HG02973 (cell line): ENCODE measurements around the gene LOXL3.

ENCODE experiments used
- ATAC-seq: cut with Tn5 transposase; IDR thresholded peaks from one replicate; pipeline ENCODE4 v1.9.1; 2021; ENCODE audit warnings: moderate library complexity; ENCODE audit not compliant: unreplicated experiment

Gene LOXL3

GRCh38 chr2:74551942-74552913, 1.5 kb downstream of the LOXL3 start:
- no peak for ATAC-seq

- ATAC-seq: no peak
Observed at GRCh38 chr2:74551530-74551929, 2.2 kb downstream of the LOXL3 start.

- no peak for ATAC-seq
Observed at GRCh38 chr2:74550231-74550630, 3.5 kb downstream of the LOXL3 start.

- ATAC-seq: no peak
Observed at GRCh38 chr2:74548900-74549826, 4.6 kb downstream of the LOXL3 start.

- no peak for ATAC-seq
Observed at GRCh38 chr2:74548285-74548899, 5.3 kb downstream of the LOXL3 start.

- ATAC-seq: no peak
Observed at GRCh38 chr2:74546004-74546403, 7.7 kb downstream of the LOXL3 start.

GRCh38 chr2:74544634-74545033, 9.1 kb downstream of the LOXL3 start:
- ATAC-seq: no peak

- ATAC-seq: no peak
Observed at GRCh38 chr2:74542978-74543377, 10.8 kb downstream of the LOXL3 start.

- ATAC-seq: no peak
Observed at GRCh38 chr2:74540291-74540690, 13.5 kb downstream of the LOXL3 start.

GRCh38 chr2:74538881-74539339, 14.8 kb downstream of the LOXL3 start:
- ATAC-seq: no peak

GRCh38 chr2:74537140-74537539, 16.6 kb downstream of the LOXL3 start:
- ATAC-seq: no peak

GRCh38 chr2:74536166-74536950, 17.4 kb downstream of the LOXL3 start:
- no peak for ATAC-seq

GRCh38 chr2:74535440-74535965, 18.2 kb downstream of the LOXL3 start:
- ATAC-seq: no peak

- ATAC-seq: no peak
Observed at GRCh38 chr2:74534411-74534810, 19.3 kb downstream of the LOXL3 start.

GRCh38 chr2:74533464-74533863, 20.3 kb downstream of the LOXL3 start:
- no peak for ATAC-seq

GRCh38 chr2:74532222-74532621, 21.5 kb downstream of the LOXL3 start:
- ATAC-seq: no peak

- no peak for ATAC-seq
Observed at GRCh38 chr2:74531666-74532065, 22.1 kb downstream of the LOXL3 start.

- peak; percentile 36 for ATAC-seq
Observed at GRCh38 chr2:74530239-74531187, 23.2 kb downstream of the LOXL3 start.
